ENCODE data around the gene SLC29A4.

GRCh38 chr7:5339955-5340354, 57.2 kb downstream of the SLC29A4 start:
- TF ChIP-seq REST (IDR thresholded peaks at IDR 0.05), result no peak
- no peak for TF ChIP-seq CTCF (IDR thresholded peaks at IDR 0.05; ENCODE audit: low read depth, low read length, missing input control)
- TF ChIP-seq GABPA (IDR thresholded peaks at IDR 0.05 in 1 of 2, conservative IDR thresholded peaks at IDR 0.05 in 1 of 2), result no peak
- TF ChIP-seq ZBTB33 (IDR thresholded peaks at IDR 0.05), result no peak
- TF ChIP-seq NR2F2 (IDR thresholded peaks at IDR 0.05), result no peak
- no peak for TF ChIP-seq MAX (IDR thresholded peaks at IDR 0.05)
- no peak for TF ChIP-seq SP1 (IDR thresholded peaks at IDR 0.05)
- no peak for TF ChIP-seq EGR1 (IDR thresholded peaks at IDR 0.05; ENCODE audit: low read depth in 2 of 2)
- no peak for TF ChIP-seq FOXA2 (IDR thresholded peaks at IDR 0.05)
- no peak for TF ChIP-seq JUND (IDR thresholded peaks at IDR 0.05)
- TF ChIP-seq RAD21 (IDR thresholded peaks at IDR 0.05), result no peak
- TF ChIP-seq RXRA (IDR thresholded peaks at IDR 0.05), result no peak
- TF ChIP-seq HNF4A (conservative IDR thresholded peaks at IDR 0.05), result no peak
